Pancreas (tissue), 10 donors: ENCODE data around the gene TMEM114. TPM values are rescaled to one million over a fixed set of nuclear protein-coding genes. Genes with fewer than 3 reads are reported as not detected.

Experiments used
- ATAC-seq, 4 donors: fragments of 200-7000 bp; cut with Tn5 transposase; one replicate each; pipeline versions ENCODE4 v1.8.0 to v1.9.1; 2020; ENCODE audit warnings: mild to moderate bottlenecking in 4 of 4, moderate library complexity in 4 of 4
- DNase-seq, 6 donors: peaks; one replicate each; pipeline ENCODE4 v3.0.0-alpha.2; 2020
- FAIRE-seq: peaks from 2 replicates; lab custom pipeline; 2012; peaks lifted over from hg19 to GRCh38; lab: Jason Lieb, UNC
- H3K27ac ChIP-seq, 4 donors: fragments of 200-600 bp; sonication (generic); 1 replicate in 3 of 4; 2 replicates in 1 of 4; pipeline versions ENCODE4 v1.5.0 to v1.8.0; 2020
- H3K27me3 ChIP-seq, 4 donors: fragments of 200-600 bp; one replicate each; pipeline ENCODE4 v1.8.0; 2021
- H3K36me3 ChIP-seq, 3 donors: fragments of 200-600 bp; sonication (generic) in 1 of 3; one replicate each; pipeline versions ENCODE4 v1.5.0 to v1.8.0; 2020 to 2021
- H3K4me1 ChIP-seq, 3 donors: fragments of 200-600 bp; one replicate each; pipeline ENCODE4 v1.8.0; 2021
- H3K4me3 ChIP-seq, 4 donors: fragments of 200-600 bp; sonication (generic) in 2 of 4; one replicate each; pipeline versions ENCODE4 v1.5.0 to v1.8.0; 2020 to 2021
- H3K9me3 ChIP-seq, 4 donors: fragments of 200-600 bp; one replicate each; pipeline ENCODE4 v1.8.0; 2021
- WGBS, 2 donors: extraction: QIAGEN DNeasy Blood & Tissue Kit; methylation state at CpG; one replicate each; pipeline ENCODE4 v1.1.7; 2013; 5-methylcytosine and 5-hydroxymethylcytosine counted together
- intact Hi-C, 3 donors: fragments of 100-400 bp; cut with DNase I; formaldehyde crosslinking; loops; one replicate each; pipeline versions ENCODE4 v1.11.1 to v1.14.2; 2022
- polyA plus RNA-seq, 2 donors: library from polyadenylated mRNA; stranded (reverse); fragments of 200-250 nt; gene quantifications; one replicate each; pipeline ENCODE4 v1.2.3, GENCODE V29; 2013
- total RNA-seq, 6 donors: library from RNA; stranded (reverse); fragmentation: NEBNext Ultra II Directional in 4 of 6; extraction: Animal tissue kit (Norgen Biotek cat#: 25700) in 4 of 6; gene quantifications; one replicate each; pipeline versions ENCODE4 v1.2.1 to v1.2.4, GENCODE V29; 2021 to 2023
- TF ChIP-seq, protein P1 (sequence below), 4 donors: fragments of 200-600 bp; sonication (generic) in 3 of 4; IDR thresholded peaks; one replicate each; pipeline versions ENCODE4 v1.5.0 to v1.8.0; 2021; ENCODE audit warnings: antibody characterized with exemption in 4 of 4
- donor health status: healthy with polysubstance abuse.
- donor health status: DM: no; HTN: no; CAD: no; lungs with moderate emphysema.
- donor health status: DM: no; HTN: no; CAD: no.
- donor health status: control.
- donor health status: control.
- donor health status: Bipolar disorder and iron deficiency.
- donor health status: DM: yes; HTN: yes; CAD: no.
- donor health status: DM: no; HTN: no; CAD: no.
- donor health status: DM: no; HTN: no; CAD: no.
- donor health status: DM: yes; HTN: yes; CAD: no.

TMEM114 gene
- total and polyA plus RNA-seq, 8 donors = not detected

DNA sequence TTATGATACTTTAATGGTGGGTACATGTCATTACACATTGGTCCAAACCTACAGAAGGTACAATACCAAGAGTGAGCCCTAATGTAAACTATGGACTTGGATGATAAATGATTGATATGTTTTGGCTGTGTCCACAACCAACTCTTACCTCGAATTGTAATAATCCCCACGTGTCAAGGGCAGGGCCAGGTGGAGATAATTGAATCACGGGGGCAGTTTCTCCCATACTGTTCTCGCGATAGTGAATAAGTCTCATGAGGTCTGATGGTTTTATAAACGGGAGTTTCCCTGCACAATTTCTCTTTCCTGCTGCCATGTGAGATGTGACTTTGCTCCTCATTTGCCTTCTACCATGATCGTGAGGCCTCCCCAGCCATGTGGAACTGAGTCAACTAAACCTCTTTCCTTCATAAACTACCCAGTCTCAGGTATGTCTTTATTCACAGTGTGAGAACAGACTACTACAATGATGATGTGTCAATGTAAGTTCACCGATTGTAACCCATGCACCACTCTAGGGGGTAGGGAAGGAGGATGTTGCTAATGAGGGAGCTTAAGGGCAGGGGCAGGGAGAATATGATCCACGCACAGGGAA lies 24.2 kb upstream of the TMEM114 start:
- TF ChIP-seq, protein P1, sequence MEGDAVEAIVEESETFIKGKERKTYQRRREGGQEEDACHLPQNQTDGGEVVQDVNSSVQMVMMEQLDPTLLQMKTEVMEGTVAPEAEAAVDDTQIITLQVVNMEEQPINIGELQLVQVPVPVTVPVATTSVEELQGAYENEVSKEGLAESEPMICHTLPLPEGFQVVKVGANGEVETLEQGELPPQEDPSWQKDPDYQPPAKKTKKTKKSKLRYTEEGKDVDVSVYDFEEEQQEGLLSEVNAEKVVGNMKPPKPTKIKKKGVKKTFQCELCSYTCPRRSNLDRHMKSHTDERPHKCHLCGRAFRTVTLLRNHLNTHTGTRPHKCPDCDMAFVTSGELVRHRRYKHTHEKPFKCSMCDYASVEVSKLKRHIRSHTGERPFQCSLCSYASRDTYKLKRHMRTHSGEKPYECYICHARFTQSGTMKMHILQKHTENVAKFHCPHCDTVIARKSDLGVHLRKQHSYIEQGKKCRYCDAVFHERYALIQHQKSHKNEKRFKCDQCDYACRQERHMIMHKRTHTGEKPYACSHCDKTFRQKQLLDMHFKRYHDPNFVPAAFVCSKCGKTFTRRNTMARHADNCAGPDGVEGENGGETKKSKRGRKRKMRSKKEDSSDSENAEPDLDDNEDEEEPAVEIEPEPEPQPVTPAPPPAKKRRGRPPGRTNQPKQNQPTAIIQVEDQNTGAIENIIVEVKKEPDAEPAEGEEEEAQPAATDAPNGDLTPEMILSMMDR (IDR thresholded peaks at IDR 0.05) = no peak
- intact Hi-C loops = loop anchor here in 1 of 3 donors (10.0 kb wide), 1 partner anchor 50 kb away; no protein-coding TSS in a partner anchor
- no peaks in the 10 kb centered on the region for H3K27me3 ChIP-seq
- ATAC-seq = no peak
- no peak overlapping the region for H3K27ac ChIP-seq
- no peaks in the 10 kb centered on the region for H3K36me3 ChIP-seq
- no peak overlapping the region for H3K4me3 ChIP-seq
- no peak for DNase-seq
- FAIRE-seq = no peak
- H3K4me1 ChIP-seq = no peaks in the 10 kb centered on the region
- H3K9me3 ChIP-seq = no peaks in the 10 kb centered on the region
- WGBS, 2 donors = 34 to 36% methylated on average over 9 of the region's 9 CpGs

DNA sequence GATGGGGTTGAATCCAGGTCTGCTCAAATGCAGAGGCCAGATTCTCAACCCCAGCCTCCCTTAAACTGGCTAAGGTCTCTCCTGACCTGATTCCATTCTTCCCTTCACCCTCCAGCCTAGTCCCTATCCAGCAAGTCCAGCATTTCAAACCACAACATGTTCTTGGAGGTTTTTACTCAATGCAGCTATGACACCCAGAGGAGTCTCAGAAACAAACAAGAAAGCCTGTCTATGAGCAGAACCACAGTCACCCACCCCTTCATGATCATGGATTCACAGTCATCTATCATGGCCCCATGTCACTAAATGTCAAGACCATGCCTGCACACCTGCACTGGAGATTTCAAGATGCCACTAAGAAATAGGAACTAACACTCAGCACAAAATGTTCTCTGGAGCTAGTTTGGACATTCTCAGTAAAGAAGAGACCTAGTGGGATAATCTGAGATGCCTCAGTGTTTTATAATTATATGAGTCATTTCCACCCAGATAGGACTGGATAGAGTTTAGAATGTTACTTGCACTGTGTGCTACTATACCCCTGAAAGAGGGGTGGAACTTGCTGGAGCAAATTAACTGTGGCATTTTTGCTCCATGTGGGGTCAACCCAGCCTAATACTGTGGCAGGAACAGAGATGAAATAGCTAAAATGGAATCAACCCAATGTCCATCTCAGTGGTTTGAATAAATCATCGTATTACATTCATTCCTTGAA lies 21.7 kb upstream of the TMEM114 start:
- Histone ChIP-seq H3K9me3 (no peaks in the 10 kb centered on the region), H3K4me3 (no peak overlapping the region), H3K4me1 (no peaks in the 10 kb centered on the region), H3K27ac (no peak overlapping the region), H3K36me3 (no peaks in the 10 kb centered on the region), H3K27me3 (no peaks in the 10 kb centered on the region)
- no peak for FAIRE-seq
- no peak for DNase-seq
- 86 to 93% methylated on average over 1 of the region's 1 CpG for WGBS, 2 donors
- TF ChIP-seq, protein P1 (IDR thresholded peaks at IDR 0.05) = no peak
- intact Hi-C loops = loop anchor here in 1 of 3 donors (10.0 kb wide), 1 partner anchor 47 kb away; no protein-coding TSS in a partner anchor
- ATAC-seq = no peak

DNA sequence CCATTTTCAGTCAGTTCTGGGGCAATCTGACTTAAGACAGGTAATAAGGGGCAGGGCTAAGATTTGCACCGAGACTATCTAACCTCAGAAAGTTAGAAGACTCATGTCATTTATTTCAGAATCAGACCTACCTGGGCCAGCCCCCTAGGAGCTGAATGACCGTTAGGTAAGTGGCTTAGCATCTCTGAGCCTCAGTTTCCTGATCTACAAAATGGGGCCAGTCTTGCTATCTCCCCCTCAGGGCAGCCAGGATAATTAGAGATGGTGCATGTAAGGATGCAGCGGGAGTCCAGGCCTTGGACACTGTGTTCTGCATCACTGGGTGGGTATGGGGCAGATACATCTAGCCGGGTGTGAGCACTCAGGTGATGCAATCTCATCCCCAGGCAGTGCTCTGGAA lies 20.8 kb upstream of the TMEM114 start:
- no peak for ATAC-seq
- FAIRE-seq = no peak
- H3K4me3 ChIP-seq = no peak overlapping the region
- H3K27ac ChIP-seq = no peak overlapping the region
- no peaks in the 10 kb centered on the region for H3K36me3 ChIP-seq
- WGBS, 2 donors = 67 to 76% methylated on average over 4 of the region's 4 CpGs
- intact Hi-C loops = loop anchor here in 1 of 3 donors (10.0 kb wide), 1 partner anchor 46 kb away; no protein-coding TSS in a partner anchor
- DNase-seq = no peak
- no peaks in the 10 kb centered on the region for H3K27me3 ChIP-seq
- TF ChIP-seq, protein P1 (IDR thresholded peaks at IDR 0.05) = no peak
- no peaks in the 10 kb centered on the region for H3K4me1 ChIP-seq
- H3K9me3 ChIP-seq = no peaks in the 10 kb centered on the region

DNA sequence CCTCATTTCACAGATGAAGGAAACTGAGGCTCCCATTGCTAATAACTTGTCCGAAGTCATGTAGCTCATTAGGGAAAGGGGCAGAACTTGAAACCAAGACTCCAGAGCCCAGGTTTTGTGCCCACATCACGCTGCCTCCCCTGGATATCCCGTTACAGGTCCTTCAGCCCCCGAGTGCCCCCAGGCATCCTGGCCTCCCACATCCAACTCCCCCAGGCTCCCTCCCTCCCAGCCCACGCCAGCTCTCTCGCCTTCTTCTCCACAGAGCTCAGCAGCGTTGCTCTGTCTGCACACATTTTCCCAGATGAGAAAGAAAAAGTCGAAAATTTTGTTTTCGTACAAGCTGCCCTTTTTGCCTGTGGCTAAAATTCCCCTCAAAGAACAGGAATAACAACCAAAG lies 16.9 kb upstream of the TMEM114 start:
- TF ChIP-seq, protein P1 (IDR thresholded peaks at IDR 0.05) = no peak
- DNase-seq (no peak), FAIRE-seq (no peak), ATAC-seq (no peak)
- intact Hi-C loops = no loop called here
- H3K4me1 ChIP-seq = no peaks in the 10 kb centered on the region
- H3K27ac ChIP-seq = no peak overlapping the region
- no peaks in the 10 kb centered on the region for H3K36me3 ChIP-seq
- H3K9me3 ChIP-seq = no peaks in the 10 kb centered on the region
- H3K4me3 ChIP-seq = no peak overlapping the region
- no peaks in the 10 kb centered on the region for H3K27me3 ChIP-seq
- 56 to 62% methylated on average over 9 of the region's 9 CpGs for WGBS, 2 donors

DNA sequence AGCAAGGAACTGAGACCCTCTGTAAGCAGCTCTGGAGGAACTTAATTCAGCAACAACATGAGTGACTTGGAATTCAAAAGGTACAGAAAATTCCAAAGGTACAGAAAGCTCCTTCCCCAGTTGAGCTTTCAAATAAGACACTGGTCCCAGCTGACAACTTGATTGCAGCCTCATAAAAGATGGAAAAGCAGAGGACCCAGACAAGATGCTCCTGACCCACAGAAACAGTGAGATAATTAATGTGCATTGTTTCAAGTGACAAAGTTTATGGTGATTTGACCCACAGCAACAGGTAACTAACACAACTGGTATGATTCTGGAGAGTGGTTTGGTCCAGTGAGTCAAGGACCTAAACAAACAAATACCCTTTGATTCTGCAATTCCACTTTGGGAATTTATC lies 15.2 kb upstream of the TMEM114 start:
- H3K27ac ChIP-seq = no peak overlapping the region
- ATAC-seq = no peak
- no peak overlapping the region for H3K4me3 ChIP-seq
- intact Hi-C loops = no loop called here
- no peak for DNase-seq
- no peaks in the 10 kb centered on the region for H3K4me1 ChIP-seq
- no peaks in the 10 kb centered on the region for H3K27me3 ChIP-seq
- no peaks in the 10 kb centered on the region for H3K36me3 ChIP-seq
- TF ChIP-seq, protein P1 (IDR thresholded peaks at IDR 0.05) = no peak
- no peak for FAIRE-seq
- H3K9me3 ChIP-seq = no peaks in the 10 kb centered on the region
